HepG2 (cell line): ENCODE measurements around the gene STIMATE. TPM values are rescaled to one million over a fixed set of nuclear protein-coding genes. Genes with fewer than 3 reads are reported as not detected.

Source experiments
- CBX1 ChIP-seq: IDR thresholded peaks from one replicate; pipeline ENCODE4 v1.6.1; 2016; ENCODE audit warnings: antibody characterized with exemption, low read depth
- FOXA3 ChIP-seq: IDR thresholded peaks from 2 replicates; pipeline ENCODE4 v1.6.1; 2016; ENCODE audit warnings: missing genetic modification reagents, missing compliant biosample characterization
- FOXP1 ChIP-seq, 2 experiments: fragments of 450-650 bp in 1 of 2; IDR thresholded peaks; 2 replicates each; pipeline ENCODE4 v1.6.1; 2017 to 2018; ENCODE audit warnings: antibody characterized with exemption in 1 of 2
- HIVEP1 ChIP-seq: sonication (generic); formaldehyde crosslinking; IDR thresholded peaks from 2 replicates; pipeline ENCODE4 v1.4.0; 2020; ENCODE audit warnings: mild to moderate bottlenecking, missing genetic modification reagents
- KAT8 ChIP-seq: IDR thresholded peaks from 2 replicates; pipeline ENCODE4 v1.6.1; 2016; ENCODE audit warnings: missing genetic modification reagents, missing compliant biosample characterization
- MXD4 ChIP-seq: IDR thresholded peaks from 2 replicates; pipeline ENCODE4 v1.6.1; 2016; ENCODE audit warnings: mild to moderate bottlenecking, missing biosample characterization, missing genetic modification reagents
- MYC ChIP-seq: sonication (generic); formaldehyde crosslinking; IDR thresholded peaks from 2 replicates; pipeline ENCODE4 v1.9.0; 2021; ENCODE audit warnings: missing genetic modification reagents, borderline replicate concordance
- NR2F6 ChIP-seq, 2 experiments: IDR thresholded peaks; 2 replicates each; pipeline ENCODE4 v1.6.1; 2016; ENCODE audit warnings: antibody characterized with exemption in 1 of 2, mild to moderate bottlenecking in 1 of 2
- RXRA ChIP-seq: sonication (generic); formaldehyde crosslinking; IDR thresholded peaks from 2 replicates; pipeline ENCODE4 v1.5.1; 2020; ENCODE audit warnings: missing genetic modification reagents
- TEAD3 ChIP-seq: optimal IDR thresholded peaks from 2 replicates; pipeline ENCODE3; 2016; ENCODE audit warnings: borderline replicate concordance
- TFE3 ChIP-seq: IDR thresholded peaks from 2 replicates; pipeline ENCODE4 v1.6.1; 2016
- ZBTB40 ChIP-seq, 2 experiments: fragments of 450-650 bp in 1 of 2; sonication (generic) in 1 of 2; formaldehyde crosslinking in 1 of 2; IDR thresholded peaks; 2 replicates each; pipeline versions ENCODE4 v1.6.1 to v1.8.0; 2016 to 2022; ENCODE audit warnings: antibody characterized with exemption in 1 of 2, mild to moderate bottlenecking in 1 of 2, missing genetic modification reagents in 1 of 2
- ZNF331 ChIP-seq: sonication (generic); formaldehyde crosslinking; IDR thresholded peaks from 2 replicates; pipeline ENCODE4 v1.4.0; 2020; ENCODE audit warnings: missing genetic modification reagents
- ZNF564 ChIP-seq: sonication (generic); formaldehyde crosslinking; IDR thresholded peaks from 2 replicates; pipeline ENCODE4 v1.8.1; 2023; ENCODE audit warnings: mild to moderate bottlenecking, missing genetic modification reagents
- ZNF574 ChIP-seq: sonication (generic); formaldehyde crosslinking; IDR thresholded peaks from 2 replicates; pipeline ENCODE4 v1.4.0; 2020; ENCODE audit warnings: missing genetic modification reagents
- ZNF629 ChIP-seq: sonication (generic); formaldehyde crosslinking; conservative IDR thresholded peaks from 2 replicates; pipeline ENCODE4 v1.5.0; 2020; ENCODE audit warnings: missing genetic modification reagents
- ZNF660 ChIP-seq: sonication (generic); formaldehyde crosslinking; IDR thresholded peaks from 2 replicates; pipeline ENCODE4 v1.5.1; 2020; ENCODE audit warnings: mild to moderate bottlenecking, low read depth, missing genetic modification reagents, borderline replicate concordance
- polyA plus RNA-seq, 8 experiments: library from polyadenylated mRNA; depleted of rRNA in 3 of 8; stranded (reverse) in 7 of 8; unstranded in 1 of 8; fragments of >200 nt; fragmentation: Illumina TruSeq in 4 of 8; extraction: Trizol in 4 of 8; gene quantifications; 2 replicates each; pipeline versions ENCODE4 v1.2.1 to v1.2.3, GENCODE V29; 2011 to 2016; ENCODE audit warnings: low read depth in 4 of 8, missing spikeins in 1 of 8, mixed read lengths in 1 of 8; ENCODE audit not compliant: insufficient read depth in 1 of 8
- total RNA-seq, 5 experiments: library from RNA; depleted of rRNA; stranded (reverse); fragments of >200 nt; fragmentation: Illumina TruSeq; extraction: Trizol; gene quantifications; 2 replicates each; pipeline ENCODE4 v1.2.3, GENCODE V29; 2016; ENCODE audit warnings: low read depth in 1 of 5

The STIMATE gene
- total and polyA plus RNA-seq, 2 of the 13 experiments (the other 11 are each of a cell fraction or from before 2014, with no cell fraction given): 5.7 to 11.7 TPM

- TF ChIP-seq ZNF660 (CRISPR knock-in tag) (no peak), FOXP1 (IDR thresholded peaks at IDR 0.05) (no peak), FOXP1 (CRISPR knock-in tag; IDR thresholded peaks at IDR 0.05) (peak; percentile 45; the same call in 1 of the 2 replicates), KAT8 (CRISPR knock-in tag) (peak; percentile 45; the same call in 1 of the 2 replicates), ZNF629 (0 out of 2 replicates have a peak, but pooled peaks have one; percentile 24), ZNF564 (peak; percentile 76; the same call in 1 of the 2 replicates), MXD4 (CRISPR knock-in tag) (peak; percentile 75; the same call in 1 of the 2 replicates), TEAD3 (CRISPR knock-in tag) (peak; percentile 84), MYC (CRISPR knock-in tag) (peak; percentile 47; the same call in 1 of the 2 replicates), RXRA (CRISPR knock-in tag) (peak; percentile 52; the same call in 1 of the 2 replicates), ZNF574 (CRISPR knock-in tag) (peak; percentile 58), ZBTB40 (IDR thresholded peaks at IDR 0.05) (no peak), ZBTB40 (CRISPR knock-in tag; IDR thresholded peaks at IDR 0.05) (no peak; the same call in 1 of the 2 replicates), FOXA3 (CRISPR knock-in tag) (peak; percentile 72), HIVEP1 (CRISPR knock-in tag) (no peak), CBX1 (peak; percentile 26), ZNF331 (peak; percentile 68), NR2F6 (IDR thresholded peaks at IDR 0.05) (peak; percentile 33; the same call in 1 of the 2 replicates), NR2F6 (CRISPR knock-in tag; IDR thresholded peaks at IDR 0.05) (peak; percentile 66; the same call in 1 of the 2 replicates), TFE3 (CRISPR knock-in tag) (peak; percentile 65; the same call in 1 of the 2 replicates)
These were observed 3.6 kb downstream of the STIMATE start (continued) for GRCh38 chr3:52893723-52894122.
